Activated naive CD4-positive, alpha-beta T cell (primary cell): ENCODE data around the gene CHFR.
"Not testable (repeated sequence)": the region's sequence is repeated elsewhere in the genome, so short reads cannot be mapped to it uniquely, and the experiment has no call there.

ENCODE experiments used
- DNase-seq, 4 experiments: peaks; one replicate each; lab custom pipeline; 2025; lab: John Stamatoyannopoulos, UW

CHFR gene

GRCh38 chr12:132887513-132888351, at the start of gene CHFR:
Gene CHFR, minus strand, starts transcription at chr12:132887605. Its CDS starts 277 bp downstream, at chr12:132887328.
- DNase-seq = peak; percentile 78 to 91 (median 84)

GRCh38 chr12:132936921-132937320, 49.5 kb upstream of the CHFR start:
- DNase-seq = not testable (repeated sequence)

- DNase-seq = no peak
These were observed 48.8 kb upstream of the CHFR start for GRCh38 chr12:132936163-132936562.

GRCh38 chr12:132926415-132926833, 39.0 kb upstream of the CHFR start:
- DNase-seq = no peak

- DNase-seq = no peak
These were observed 38.4 kb upstream of the CHFR start for GRCh38 chr12:132925597-132926414.

GRCh38 chr12:132924356-132924755, 37.0 kb upstream of the CHFR start:
- no peak for DNase-seq

GRCh38 chr12:132923356-132923909, 36.0 kb upstream of the CHFR start:
- DNase-seq = no peak

GRCh38 chr12:132922676-132923075, 35.3 kb upstream of the CHFR start:
- no peak for DNase-seq

- DNase-seq = no peak
These were observed 34.3 kb upstream of the CHFR start for GRCh38 chr12:132921685-132922084.

GRCh38 chr12:132918680-132919079, 31.3 kb upstream of the CHFR start:
- no peak for DNase-seq

GRCh38 chr12:132909030-132909368, 21.6 kb upstream of the CHFR start:
- no peak for DNase-seq

- peak; percentile 83 to 95 (median 90) for DNase-seq
These were observed 21.0 kb upstream of the CHFR start for GRCh38 chr12:132908145-132909029.

- not testable (repeated sequence) for DNase-seq
These were observed 20.4 kb upstream of the CHFR start for GRCh38 chr12:132907789-132908144.

- no peak for DNase-seq
These were observed 19.8 kb upstream of the CHFR start for GRCh38 chr12:132907216-132907615.

GRCh38 chr12:132904718-132905328, 17.4 kb upstream of the CHFR start:
- DNase-seq = peak; percentile 74 to 92 (median 89)

GRCh38 chr12:132899033-132899432, 11.6 kb upstream of the CHFR start:
- DNase-seq = no peak

- no peak for DNase-seq
These were observed 1.4 kb upstream of the CHFR start for GRCh38 chr12:132888852-132889251.

- DNase-seq = peak in 1 of 4 experiments; percentile 31
These were observed 602 bp downstream of the CHFR start for GRCh38 chr12:132886529-132887477.

- no peak for DNase-seq
These were observed 5.6 kb downstream of the CHFR start for GRCh38 chr12:132881818-132882217.

GRCh38 chr12:132874620-132875019, 12.8 kb downstream of the CHFR start:
- DNase-seq = not testable (repeated sequence)
